AG04450 (cell line): ENCODE results near the gene EXOC6. TPM values are rescaled to one million over a fixed set of nuclear protein-coding genes. Genes with fewer than 3 reads are reported as not detected.

Experiments
- CTCF ChIA-PET: fragments of 300-600, 350-600 bp; formaldehyde crosslinking; extraction: SDS; loops from one replicate; lab custom pipeline; 2022; ENCODE audit warnings: antibody characterized with exemption, inconsistent platforms; lab: Charles Lee
- POLR2A ChIA-PET: fragments of 350-600 bp; formaldehyde crosslinking; extraction: SDS; loops from one replicate; lab custom pipeline; 2021; ENCODE audit warnings: antibody characterized with exemption, inconsistent platforms; lab: Yijun Ruan, JAX
- DNase-seq: peaks from one replicate; pipeline ENCODE4 v3.0.0-alpha.2; 2011; ENCODE audit warnings: low read depth, low spot score
- H3K27ac ChIP-seq: one replicate; pipeline ENCODE4 v1.5.1; 2012; ENCODE audit warnings: low read depth, low read length, control low read depth
- H3K27me3 ChIP-seq: one replicate; pipeline ENCODE4 v1.6.0; 2012; ENCODE audit warnings: low read length; ENCODE audit not compliant: control insufficient read depth, insufficient read depth
- H3K4me3 ChIP-seq: 2 replicates; pipeline ENCODE4 v1.5.1; 2011; ENCODE audit warnings: mild to moderate bottlenecking, low read depth, low read length, control low read depth
- H3K9me3 ChIP-seq: 2 replicates; pipeline ENCODE4 v1.5.1; 2012; ENCODE audit warnings: low read length; ENCODE audit not compliant: control insufficient read depth, insufficient read depth
- CTCF ChIP-seq: IDR thresholded peaks from 2 replicates; pipeline ENCODE4 v1.5.1; 2011; ENCODE audit warnings: low read depth, low read length, control low read depth, inconsistent platforms
- polyA plus RNA-seq: library from polyadenylated mRNA; depleted of rRNA; stranded (reverse); fragments of >200 nt; gene quantifications from 2 replicates; pipeline ENCODE4 v1.2.3, GENCODE V29; 2011

The EXOC6 gene
- polyA plus RNA-seq, 1 experiment, result 21.8 TPM

GRCh38 chr10:92809840-92810239, 38.5 kb upstream of the EXOC6 start:
- POLR2A ChIA-PET, result no interaction called here
- TF ChIP-seq CTCF, result no peak
- H3K27me3 ChIP-seq, result no peaks in the 10 kb centered on the region
- DNase-seq, result no peak
- CTCF ChIA-PET, result interaction anchor here (1.1 to 1.2 kb wide), 2 partner anchors 28 to 34 kb away, joined by 3 read pairs; no protein-coding TSS in a partner anchor
- H3K9me3 ChIP-seq, result no peaks in the 10 kb centered on the region
- H3K4me3 ChIP-seq, result no peak overlapping the region
- H3K27ac ChIP-seq, result no peak overlapping the region

- no peak for DNase-seq
- CTCF ChIA-PET, result no interaction called here
- no peak for TF ChIP-seq CTCF
Measured at GRCh38 chr10:92810934-92811532, 37.3 kb upstream of the EXOC6 start.

GRCh38 chr10:92811986-92812385, 36.3 kb upstream of the EXOC6 start:
- no peak for DNase-seq
- no peaks in the 10 kb centered on the region for H3K27me3 ChIP-seq
- POLR2A ChIA-PET, result no interaction called here
- no peak overlapping the region for H3K4me3 ChIP-seq
- no peak overlapping the region for H3K27ac ChIP-seq
- CTCF ChIA-PET, result no interaction called here
- no peaks in the 10 kb centered on the region for H3K9me3 ChIP-seq
- TF ChIP-seq CTCF, result no peak

More at GRCh38 chr10:92810934-92811532, 37.3 kb upstream of the EXOC6 start:
- POLR2A ChIA-PET, result no interaction called here
- Histone ChIP-seq H3K9me3 (no peaks in the 10 kb centered on the region), H3K27ac (no peak overlapping the region), H3K4me3 (no peak overlapping the region), H3K27me3 (no peaks in the 10 kb centered on the region)

GRCh38 chr10:92813979-92814378, 34.3 kb upstream of the EXOC6 start:
- POLR2A ChIA-PET, result interaction anchor here (1.2 kb wide), 1 partner anchor 11 kb away, joined by 3 read pairs; no protein-coding TSS in a partner anchor

More at GRCh38 chr10:92813979-92814378, 34.3 kb upstream of the EXOC6 start:
- Histone ChIP-seq H3K9me3 (no peaks in the 10 kb centered on the region), H3K27ac (no peak overlapping the region), H3K4me3 (no peak overlapping the region), H3K27me3 (no peaks in the 10 kb centered on the region)
- TF ChIP-seq CTCF, result no peak
- no peak for DNase-seq
- CTCF ChIA-PET, result interaction anchor here (0.6 kb wide), 1 partner anchor 8 kb away, joined by 7 read pairs; no protein-coding TSS in a partner anchor
